KMS-11 (cell line): ENCODE measurements around the gene U2AF2.

Experiments used
- H2AFZ ChIP-seq: fragments of 200-600 bp; sonication (generic); 2 replicates; pipeline ENCODE4 v1.6.1; 2016; ENCODE audit warnings: antibody characterized with exemption, mixed run types, low read depth
- H3K27ac ChIP-seq: fragments of 200-600 bp; sonication (generic); 2 replicates; pipeline ENCODE4 v1.6.1; 2016; ENCODE audit warnings: mild to moderate bottlenecking, mixed run types
- H3K27me3 ChIP-seq: fragments of 200-600 bp; sonication (generic); 2 replicates; pipeline ENCODE4 v1.6.1; 2017; ENCODE audit warnings: mild to moderate bottlenecking, low read depth, mixed run types, moderate library complexity; ENCODE audit not compliant: insufficient read depth
- H3K36me3 ChIP-seq: fragments of 200-600 bp; sonication (generic); 2 replicates; pipeline ENCODE4 v1.6.1; 2017; ENCODE audit warnings: mild to moderate bottlenecking, mixed run types; ENCODE audit not compliant: insufficient read depth
- H3K4me1 ChIP-seq: fragments of 200-600 bp; sonication (generic); 2 replicates; pipeline ENCODE4 v1.6.1; 2016; ENCODE audit warnings: mild to moderate bottlenecking, low read depth, mixed run types; ENCODE audit not compliant: poor library complexity, severe bottlenecking
- H3K4me2 ChIP-seq: fragments of 200-600 bp; sonication (generic); 2 replicates; pipeline ENCODE4 v1.7.0; 2016; ENCODE audit warnings: mild to moderate bottlenecking, mixed run types
- H3K4me3 ChIP-seq: fragments of 200-600 bp; sonication (generic); IDR thresholded peaks from 2 replicates; pipeline ENCODE4 v1.6.1; 2017; ENCODE audit warnings: low read depth, low read length, mixed read lengths; ENCODE audit not compliant: insufficient read depth
- H3K79me2 ChIP-seq: fragments of 200-600 bp; sonication (generic); 2 replicates; pipeline ENCODE4 v1.6.1; 2016; ENCODE audit warnings: low read depth, mixed run types; ENCODE audit not compliant: insufficient read depth
- H3K9ac ChIP-seq: fragments of 200-600 bp; sonication (generic); 2 replicates; pipeline ENCODE4 v1.6.1; 2016; ENCODE audit warnings: mild to moderate bottlenecking, mixed run types
- H4K20me1 ChIP-seq: fragments of 200-600 bp; sonication (generic); 2 replicates; pipeline ENCODE4 v1.6.1; 2016; ENCODE audit warnings: mild to moderate bottlenecking, mixed run types; ENCODE audit not compliant: insufficient read depth
- TF ChIP-seq, protein P1 (sequence below): fragments of 200-600 bp; sonication (generic); conservative IDR thresholded peaks from 2 replicates; pipeline ENCODE4 v1.6.1; 2017; ENCODE audit warnings: low read depth, mild to moderate bottlenecking, antibody characterized with exemption, low read length, moderate library complexity, mixed read lengths

Gene U2AF2

DNA sequence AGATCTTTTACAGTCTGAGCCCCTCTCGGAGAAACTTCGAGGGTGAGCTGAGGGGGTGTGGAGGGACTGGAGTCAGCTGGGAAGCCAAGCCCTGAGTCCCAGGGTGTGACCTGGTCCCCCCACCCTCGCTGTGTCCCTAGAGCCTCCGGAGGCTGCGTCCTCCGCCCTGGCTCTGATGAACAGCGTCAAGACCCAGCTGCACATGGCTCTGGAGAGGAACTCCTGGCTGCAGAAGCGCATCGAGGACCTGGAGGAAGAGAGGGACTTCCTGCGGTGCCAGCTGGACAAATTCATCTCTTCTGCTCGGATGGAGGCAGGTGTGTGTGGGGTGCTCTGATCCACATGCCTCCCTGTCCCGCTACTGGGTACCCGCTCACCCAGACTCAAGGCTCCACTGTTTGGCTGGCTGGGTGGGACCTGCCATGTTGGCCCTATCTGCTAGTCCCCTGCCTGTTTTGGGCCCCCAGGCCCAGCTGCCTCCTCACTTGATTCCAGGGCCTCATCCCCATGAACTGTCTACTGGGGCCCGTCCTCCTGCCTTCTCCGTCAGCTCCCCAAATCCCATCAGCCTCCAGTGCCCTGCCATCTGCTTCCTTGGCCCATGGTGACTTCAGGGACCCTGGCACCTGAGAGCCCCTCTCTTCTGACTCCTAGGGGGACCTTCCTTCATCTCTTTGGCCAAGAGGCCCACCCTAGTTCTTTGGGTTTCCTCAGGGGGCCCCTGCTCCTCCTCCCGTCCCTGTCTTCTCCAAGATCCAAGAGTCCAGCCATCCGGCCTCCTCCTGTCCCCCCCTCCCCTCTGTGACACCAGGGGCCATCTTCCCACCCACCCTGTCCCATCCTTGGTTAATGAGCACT is 5.3 kb upstream of the U2AF2 start:
- Histone ChIP-seq H3K27ac (no peak overlapping the region), H2AFZ (no peak overlapping the region), H3K27me3 (no peaks in the 10 kb centered on the region), H4K20me1 (no peaks in the 10 kb centered on the region), H3K4me3 (no peak overlapping the region), H3K4me2 (no peak overlapping the region), H3K9ac (no peak overlapping the region), H3K4me1 (peaks cover 10% of the 10 kb centered on the region), H3K36me3 (no peaks in the 10 kb centered on the region), H3K79me2 (peaks cover 17% of the 10 kb centered on the region)
- TF ChIP-seq, protein P1, sequence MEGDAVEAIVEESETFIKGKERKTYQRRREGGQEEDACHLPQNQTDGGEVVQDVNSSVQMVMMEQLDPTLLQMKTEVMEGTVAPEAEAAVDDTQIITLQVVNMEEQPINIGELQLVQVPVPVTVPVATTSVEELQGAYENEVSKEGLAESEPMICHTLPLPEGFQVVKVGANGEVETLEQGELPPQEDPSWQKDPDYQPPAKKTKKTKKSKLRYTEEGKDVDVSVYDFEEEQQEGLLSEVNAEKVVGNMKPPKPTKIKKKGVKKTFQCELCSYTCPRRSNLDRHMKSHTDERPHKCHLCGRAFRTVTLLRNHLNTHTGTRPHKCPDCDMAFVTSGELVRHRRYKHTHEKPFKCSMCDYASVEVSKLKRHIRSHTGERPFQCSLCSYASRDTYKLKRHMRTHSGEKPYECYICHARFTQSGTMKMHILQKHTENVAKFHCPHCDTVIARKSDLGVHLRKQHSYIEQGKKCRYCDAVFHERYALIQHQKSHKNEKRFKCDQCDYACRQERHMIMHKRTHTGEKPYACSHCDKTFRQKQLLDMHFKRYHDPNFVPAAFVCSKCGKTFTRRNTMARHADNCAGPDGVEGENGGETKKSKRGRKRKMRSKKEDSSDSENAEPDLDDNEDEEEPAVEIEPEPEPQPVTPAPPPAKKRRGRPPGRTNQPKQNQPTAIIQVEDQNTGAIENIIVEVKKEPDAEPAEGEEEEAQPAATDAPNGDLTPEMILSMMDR: no peak

DNA sequence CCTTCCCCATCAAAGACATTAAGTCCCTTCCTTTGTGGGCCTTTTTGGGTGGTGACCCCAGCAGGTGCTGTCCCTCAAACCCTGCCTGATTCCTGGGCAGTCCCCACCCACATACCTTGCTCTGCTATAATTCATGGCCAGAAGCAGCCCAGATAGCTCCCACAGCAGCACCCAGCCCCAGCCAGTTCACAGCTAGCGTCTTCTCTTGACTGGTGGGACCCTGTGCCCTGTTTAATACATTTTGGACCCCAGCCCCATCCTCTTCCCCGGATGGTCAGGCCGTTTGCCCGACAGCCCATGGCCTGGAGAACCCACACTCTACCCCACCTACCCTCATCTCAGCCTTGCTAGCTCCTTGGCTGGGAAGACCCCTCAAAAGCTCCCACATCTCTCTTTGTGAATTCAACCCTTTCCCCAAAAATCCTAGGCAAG is 4.7 kb upstream of the U2AF2 start:
- Histone ChIP-seq H4K20me1 (no peaks in the 10 kb centered on the region), H3K79me2 (peaks cover 11% of the 10 kb centered on the region; the same call in 1 of the 2 replicates), H3K4me1 (peaks cover 4% of the 10 kb centered on the region), H3K4me2 (no peak overlapping the region), H3K27me3 (no peaks in the 10 kb centered on the region), H3K4me3 (no peak overlapping the region), H3K36me3 (no peaks in the 10 kb centered on the region), H2AFZ (no peak overlapping the region), H3K9ac (no peak overlapping the region), H3K27ac (no peak overlapping the region)
- TF ChIP-seq, protein P1: no peak

DNA sequence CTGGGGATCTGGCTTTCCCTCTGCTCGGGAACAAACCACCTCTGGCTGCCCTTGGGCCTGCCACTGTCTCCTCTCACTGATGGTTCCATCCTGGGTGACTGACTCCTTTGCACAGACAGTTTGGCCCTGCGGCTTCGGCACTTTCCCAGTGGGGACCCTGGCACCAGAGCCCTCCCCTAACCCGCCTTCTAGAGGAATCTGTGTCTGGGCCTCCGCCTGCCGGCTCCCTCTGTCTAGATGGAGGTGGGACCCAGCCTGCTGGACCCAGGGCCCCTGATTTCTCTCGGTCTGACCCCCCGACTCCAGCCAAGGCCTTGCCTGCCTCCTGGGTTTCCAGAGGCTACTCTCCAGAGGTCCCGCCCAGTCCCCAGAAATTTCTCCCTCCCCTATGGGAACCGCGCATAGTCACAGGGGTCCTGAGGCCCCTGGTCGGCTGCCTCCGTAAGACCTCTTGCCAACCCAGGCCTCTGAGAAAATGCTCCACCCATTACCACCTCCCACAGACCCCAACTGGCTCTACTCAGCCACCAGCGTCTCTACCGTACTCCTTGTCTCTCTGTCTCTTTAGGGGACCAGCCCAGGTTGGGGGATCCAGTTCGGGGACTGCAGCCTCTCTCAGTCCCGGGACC is 4.1 kb upstream of the U2AF2 start:
- Histone ChIP-seq H3K4me2 (no peak overlapping the region), H4K20me1 (no peaks in the 10 kb centered on the region), H3K9ac (no peak overlapping the region), H3K36me3 (no peaks in the 10 kb centered on the region), H3K27ac (no peak overlapping the region), H2AFZ (no peak overlapping the region), H3K4me3 (no peak overlapping the region), H3K27me3 (no peaks in the 10 kb centered on the region), H3K79me2 (peaks cover 9% of the 10 kb centered on the region), H3K4me1 (no peaks in the 10 kb centered on the region)
- TF ChIP-seq, protein P1: no peak

GRCh38 chr19:55651236-55651635 is 3.6 kb upstream of the U2AF2 start:
- Histone ChIP-seq H3K4me1 (peaks cover under 1% of the 10 kb centered on the region), H3K9ac (no peak overlapping the region), H3K79me2 (peaks cover 9% of the 10 kb centered on the region), H4K20me1 (no peaks in the 10 kb centered on the region), H3K4me3 (no peak overlapping the region), H2AFZ (no peak overlapping the region), H3K4me2 (no peak overlapping the region), H3K27me3 (no peaks in the 10 kb centered on the region), H3K27ac (no peak overlapping the region), H3K36me3 (no peaks in the 10 kb centered on the region)
- TF ChIP-seq, protein P1: no peak
